HG03575 (cell line): ENCODE results near the gene GSTT2B.
"Not testable (repeated sequence)": the region's sequence is repeated elsewhere in the genome, so short reads cannot be mapped to it uniquely, and the experiment has no call there.

ENCODE experiments used
- ATAC-seq: cut with Tn5 transposase; IDR thresholded peaks from one replicate; pipeline ENCODE4 v1.9.1; 2021; ENCODE audit not compliant: unreplicated experiment, insufficient number of reproducible peaks, low FRiP score; ENCODE audit errors: extremely low read depth

GSTT2B gene

GRCh38 chr22:23989583-23990244 is 28.7 kb upstream of the GSTT2B start:
- not testable (repeated sequence) for ATAC-seq

- ATAC-seq = not testable (repeated sequence)
These were observed 25.7 kb upstream of the GSTT2B start for GRCh38 chr22:23986538-23987178.

- ATAC-seq = not testable (repeated sequence)
These were observed 25.1 kb upstream of the GSTT2B start for GRCh38 chr22:23986089-23986488.

GRCh38 chr22:23984430-23984829 is 23.4 kb upstream of the GSTT2B start:
- no peak for ATAC-seq

- ATAC-seq = not testable (repeated sequence)
These were observed 19.6 kb upstream of the GSTT2B start for GRCh38 chr22:23980567-23980966.

- not testable (repeated sequence) for ATAC-seq
These were observed 18.7 kb upstream of the GSTT2B start, which contains the start of gene GSTT2 for GRCh38 chr22:23979557-23980240. TSS of gene GSTT2 (plus strand) at chr22:23980134.

- ATAC-seq = not testable (repeated sequence)
These were observed 16.3 kb upstream of the GSTT2B start for GRCh38 chr22:23977304-23977703.

- not testable (repeated sequence) for ATAC-seq
These were observed 13.9 kb upstream of the GSTT2B start for GRCh38 chr22:23974836-23975352.

- ATAC-seq = peak; percentile 67
These were observed 13.3 kb upstream of the GSTT2B start, which contains the start of gene DDT for GRCh38 chr22:23974345-23974744. TSS of gene DDT (minus strand) at chr22:23974441. CDS start at chr22:23974414, 27 bp downstream.

- ATAC-seq = not testable (repeated sequence)
These were observed 10.9 kb upstream of the GSTT2B start for GRCh38 chr22:23971927-23972326.

GRCh38 chr22:23970816-23971486 is 10.0 kb upstream of the GSTT2B start:
- ATAC-seq = no peak

GRCh38 chr22:23970201-23970641 is 9.2 kb upstream of the GSTT2B start:
- no peak for ATAC-seq

- no peak for ATAC-seq
These were observed 8.1 kb upstream of the GSTT2B start for GRCh38 chr22:23969071-23969470.

GRCh38 chr22:23966568-23966967 is 5.6 kb upstream of the GSTT2B start, which contains the start of gene DDTL:
TSS of gene DDTL (plus strand) at chr22:23966888. CDS start at chr22:23966915, 27 bp downstream.
- ATAC-seq = peak; percentile 59

GRCh38 chr22:23966094-23966493 is 5.1 kb upstream of the GSTT2B start:
- not testable (repeated sequence) for ATAC-seq

GRCh38 chr22:23956301-23956900 is 4.6 kb downstream of the GSTT2B start:
- not testable (repeated sequence) for ATAC-seq

GRCh38 chr22:23955886-23956285 is 5.1 kb downstream of the GSTT2B start:
- ATAC-seq = not testable (repeated sequence)

- ATAC-seq = not testable (repeated sequence)
These were observed 6.0 kb downstream of the GSTT2B start for GRCh38 chr22:23954991-23955305.
